Sigmoid colon (tissue), 4 donors: Measurements from ENCODE around the gene TAS1R1.

Experiments used
- CTCF ChIP-seq, 4 experiments: fragments of 450-650 bp in 3 of 4; fragments of 200-600 bp in 1 of 4; IDR thresholded peaks; one replicate each; pipeline ENCODE4 v1.5.1; 2016 to 2019; ENCODE audit warnings: antibody characterized with exemption in 4 of 4, mild to moderate bottlenecking in 3 of 4, moderate library complexity in 2 of 4
- EP300 ChIP-seq, 4 donors: sonication (generic); formaldehyde crosslinking; IDR thresholded peaks; one replicate each; pipeline ENCODE4 v1.6.1; 2017; ENCODE audit warnings: antibody characterized with exemption in 4 of 4
- POLR2A ChIP-seq, 2 donors: fragments of 450-650 bp; IDR thresholded peaks; one replicate each; pipeline ENCODE4 v1.6.1; 2016; ENCODE audit warnings: antibody characterized with exemption in 2 of 2, mild to moderate bottlenecking in 2 of 2, moderate library complexity in 2 of 2
- POLR2AphosphoS5 ChIP-seq, 4 donors: sonication (generic); formaldehyde crosslinking; IDR thresholded peaks; one replicate each; pipeline ENCODE4 v1.6.1; 2017; ENCODE audit warnings: antibody characterized with exemption in 4 of 4

GRCh38 chr1:6536291-6536690, 18.8 kb upstream of the TAS1R1 start:
- TF ChIP-seq POLR2AphosphoS5 (IDR thresholded peaks at IDR 0.05) (no peak), CTCF (IDR thresholded peaks at IDR 0.05) (no peak), EP300 (IDR thresholded peaks at IDR 0.05) (no peak), POLR2A (IDR thresholded peaks at IDR 0.05) (no peak)
